H9 (cell line): ENCODE measurements around the gene NADSYN1. TPM values are rescaled to one million over a fixed set of nuclear protein-coding genes. Genes with fewer than 3 reads are reported as not detected.

Source experiments
- DNase-seq: peaks from one replicate; pipeline ENCODE4 v3.0.0-alpha.2; 2017
- H2AFZ ChIP-seq: one replicate; pipeline ENCODE4 v1.6.1; 2013; ENCODE audit warnings: mild to moderate bottlenecking, low read length, control low read depth, moderate library complexity
- H2AK5ac ChIP-seq: 2 replicates; pipeline ENCODE4 v1.6.1; 2013; ENCODE audit warnings: low read length, control low read depth, mixed read lengths; ENCODE audit not compliant: insufficient read length
- H2BK120ac ChIP-seq: one replicate; pipeline ENCODE4 v1.6.1; 2013; ENCODE audit warnings: low read depth, mild to moderate bottlenecking, low read length, control low read depth, inconsistent platforms; ENCODE audit not compliant: poor library complexity, severe bottlenecking
- H2BK12ac ChIP-seq: 2 replicates; pipeline ENCODE4 v1.6.1; 2013; ENCODE audit warnings: low read length, control low read depth, mixed read lengths, low read depth; ENCODE audit not compliant: insufficient read length
- H2BK15ac ChIP-seq: 2 replicates; pipeline ENCODE4 v1.6.1; 2013; ENCODE audit warnings: low read depth, low read length, control low read depth
- H2BK20ac ChIP-seq: one replicate; pipeline ENCODE4 v1.6.1; 2013; ENCODE audit warnings: low read depth, mild to moderate bottlenecking, low read length, control low read depth, inconsistent platforms; ENCODE audit not compliant: poor library complexity, severe bottlenecking
- H2BK5ac ChIP-seq: 2 replicates; pipeline ENCODE4 v1.6.1; 2013; ENCODE audit warnings: low read length, control low read depth, mixed read lengths; ENCODE audit not compliant: insufficient read length
- H3K14ac ChIP-seq: 2 replicates; pipeline ENCODE4 v1.6.1; 2013; ENCODE audit warnings: low read length, control low read depth; ENCODE audit not compliant: insufficient read depth
- H3K18ac ChIP-seq: 2 replicates; pipeline ENCODE4 v1.6.1; 2013; ENCODE audit warnings: low read depth, mild to moderate bottlenecking, mixed read lengths, low read length, control low read depth; ENCODE audit not compliant: insufficient read length
- H3K23ac ChIP-seq: 2 replicates; pipeline ENCODE4 v1.6.1; 2013; ENCODE audit warnings: low read length, control low read depth, mixed read lengths, low read depth; ENCODE audit not compliant: insufficient read length
- H3K23me2 ChIP-seq: 2 replicates; pipeline ENCODE4 v1.6.1; 2013; ENCODE audit warnings: low read depth, mild to moderate bottlenecking, mixed read lengths, low read length, control low read depth; ENCODE audit not compliant: insufficient read length, poor library complexity, severe bottlenecking
- H3K27ac ChIP-seq: 2 replicates; pipeline ENCODE4 v1.5.1; 2013; ENCODE audit warnings: low read length, control low read depth, mixed read lengths, low read depth; ENCODE audit not compliant: insufficient read length
- H3K27me3 ChIP-seq: 2 replicates; pipeline ENCODE4 v1.6.1; 2013; ENCODE audit warnings: low read length, control low read depth, inconsistent platforms; ENCODE audit not compliant: insufficient read depth
- H3K4ac ChIP-seq: 2 replicates; pipeline ENCODE4 v1.6.1; 2013; ENCODE audit warnings: low read depth, mild to moderate bottlenecking, control low read depth, inconsistent platforms, low read length, moderate library complexity
- H3K4me1 ChIP-seq: 2 replicates; pipeline ENCODE4 v1.6.1; 2013; ENCODE audit warnings: low read length, control low read depth, inconsistent platforms; ENCODE audit not compliant: insufficient read depth
- H3K4me2 ChIP-seq: 2 replicates; pipeline ENCODE4 v1.6.1; 2013; ENCODE audit warnings: low read length, control low read depth, mixed read lengths; ENCODE audit not compliant: insufficient read length, insufficient read depth
- H3K56ac ChIP-seq: 2 replicates; pipeline ENCODE4 v1.6.1; 2013; ENCODE audit warnings: low read depth, mild to moderate bottlenecking, mixed read lengths, low read length, control low read depth; ENCODE audit not compliant: insufficient read length
- H3K79me1 ChIP-seq: 2 replicates; pipeline ENCODE4 v1.6.1; 2013; ENCODE audit warnings: low read depth, mild to moderate bottlenecking, moderate library complexity, low read length, control low read depth, inconsistent platforms; ENCODE audit not compliant: insufficient read depth, poor library complexity, severe bottlenecking
- H3K79me2 ChIP-seq: 2 replicates; pipeline ENCODE4 v1.6.1; 2013; ENCODE audit warnings: low read length, control low read depth, inconsistent platforms; ENCODE audit not compliant: insufficient read depth
- H3K9ac ChIP-seq: 2 replicates; pipeline ENCODE4 v1.6.1; 2013; ENCODE audit warnings: low read length, control low read depth, mixed read lengths; ENCODE audit not compliant: insufficient read length; ENCODE audit errors: extremely low read depth
- H3K9me3 ChIP-seq: one replicate; pipeline ENCODE4 v1.6.1; 2013; ENCODE audit warnings: low read depth, low read length, inconsistent platforms; ENCODE audit not compliant: control insufficient read depth
- H3T11ph ChIP-seq: one replicate; pipeline ENCODE4 v1.6.1; 2013; ENCODE audit warnings: mild to moderate bottlenecking, low read length, control low read depth, inconsistent platforms
- H4K20me1 ChIP-seq: one replicate; pipeline ENCODE4 v1.6.1; 2013; ENCODE audit not compliant: control insufficient read depth, insufficient read length, insufficient read depth
- H4K5ac ChIP-seq: 2 replicates; pipeline ENCODE4 v1.6.1; 2013; ENCODE audit warnings: low read depth, mild to moderate bottlenecking, mixed read lengths, low read length, control low read depth; ENCODE audit not compliant: insufficient read length
- H4K8ac ChIP-seq: replicated peaks from 2 replicates; pipeline ENCODE4 v1.6.1; 2013; ENCODE audit warnings: low read length, control low read depth, mixed read lengths, low read depth; ENCODE audit not compliant: insufficient read length
- H4K91ac ChIP-seq: 2 replicates; pipeline ENCODE4 v1.6.1; 2013; ENCODE audit warnings: low read depth, mild to moderate bottlenecking, moderate library complexity, mixed read lengths, low read length, control low read depth; ENCODE audit not compliant: insufficient read length
- H3K27ac Mint-ChIP-seq, 3 experiments: 2 replicates in 2 of 3; 3 replicates in 1 of 3; pipeline ENCODE4 v1.8.0; 2020 to 2021; ENCODE audit warnings: mixed read lengths in 3 of 3, mild to moderate bottlenecking in 1 of 3, moderate library complexity in 1 of 3
- H3K27me3 Mint-ChIP-seq: 2 replicates; pipeline ENCODE4 v1.8.0; 2021; ENCODE audit warnings: low read depth, mild to moderate bottlenecking, moderate library complexity, mixed read lengths
- H3K36me3 Mint-ChIP-seq, 3 experiments: 2 replicates in 2 of 3; 3 replicates in 1 of 3; pipeline ENCODE4 v1.8.0; 2020 to 2021; ENCODE audit warnings: low read depth in 3 of 3, mixed read lengths in 3 of 3; ENCODE audit not compliant: insufficient read depth in 1 of 3
- H3K4me1 Mint-ChIP-seq, 2 experiments: 2 replicates each; pipeline ENCODE4 v1.8.0; 2020; ENCODE audit warnings: mixed read lengths in 2 of 2
- H3K4me3 Mint-ChIP-seq, 2 experiments: 2 replicates in 1 of 2; 3 replicates in 1 of 2; pipeline ENCODE4 v1.8.0; 2020 to 2021; ENCODE audit warnings: mild to moderate bottlenecking in 2 of 2, mixed read lengths in 2 of 2, moderate library complexity in 1 of 2
- H3K9me3 Mint-ChIP-seq, 2 experiments: 2 replicates in 1 of 2; 3 replicates in 1 of 2; pipeline ENCODE4 v1.8.0; 2020; ENCODE audit warnings: mild to moderate bottlenecking in 2 of 2, mixed read lengths in 2 of 2, moderate library complexity in 1 of 2
- CTCF ChIP-seq: fragments of 200-600 bp; sonication (generic); conservative IDR thresholded peaks from 3 replicates; pipeline ENCODE4 v1.8.0; 2021; ENCODE audit warnings: antibody characterized with exemption, mild to moderate bottlenecking
- WGBS: extraction: QIAGEN DNeasy Blood & Tissue Kit; methylation state at CpG from one replicate; pipeline ENCODE4 v1.1.7; 2013; ENCODE audit warnings: missing lambda C conversion rate, low lambda C conversion rate, mixed read lengths; ENCODE audit not compliant: insufficient read length; ENCODE audit errors: extremely low coverage; 5-methylcytosine and 5-hydroxymethylcytosine counted together
- total RNA-seq: library from RNA; stranded (reverse); gene quantifications from 2 replicates; pipeline ENCODE4 v1.2.1, GENCODE V29; 2021

NADSYN1 gene
- total RNA-seq, 1 experiment from 2014 or later, result 44.2 TPM

- Histone ChIP-seq H3K18ac (no peak overlapping the region), H3K56ac (no peak overlapping the region), H2BK20ac (no peak overlapping the region), H3K4me1 (no peaks in the 10 kb centered on the region), H3K23me2 (no peaks in the 10 kb centered on the region), H3K4ac (no peak overlapping the region), H3T11ph (no peak overlapping the region), H3K14ac (no peak overlapping the region), H2AFZ (no peak overlapping the region), H3K27ac (no peak overlapping the region), H3K79me1 (no peaks in the 10 kb centered on the region), H4K5ac (no peak overlapping the region), H4K8ac (no peak overlapping the region), H3K23ac (no peak overlapping the region), H2BK5ac (no peak overlapping the region), H4K20me1 (no peaks in the 10 kb centered on the region), H2AK5ac (no peak overlapping the region), H3K9me3 (peaks cover 16% of the 10 kb centered on the region), H3K4me2 (no peak overlapping the region), H2BK120ac (no peak overlapping the region), H3K79me2 (no peaks in the 10 kb centered on the region), H2BK12ac (no peak overlapping the region), H2BK15ac (no peak overlapping the region), H3K27me3 (no peaks in the 10 kb centered on the region), H4K91ac (no peak overlapping the region), H3K9ac (no peak overlapping the region)
- H3K4me1 Mint-ChIP-seq, result peaks cover 4 to 7% of the 10 kb centered on the region in 2 experiments; a peak in 3 of 4 replicates
- no peak for TF ChIP-seq CTCF
- H3K27ac Mint-ChIP-seq, result peak overlapping the region in 1 of 3 experiments; percentile 16; a peak in 1 of 7 replicates
- WGBS, result no CpG with 5 or more reads among the region's 10 CpGs
- H3K4me3 Mint-ChIP-seq, result no peak overlapping the region
- no peaks in the 10 kb centered on the region for H3K27me3 Mint-ChIP-seq
- H3K9me3 Mint-ChIP-seq, result peaks cover 17 to 21% of the 10 kb centered on the region in 2 experiments
- DNase-seq, result no peak
- H3K36me3 Mint-ChIP-seq, result peaks cover 24 to 64% (median 44%) of the 10 kb centered on the region in 3 experiments; a peak in 6 of 7 replicates
These were observed 19.4 kb downstream of the NADSYN1 start for GRCh38 chr11:71472357-71472885.
